Gastrocnemius medialis (tissue), 4 donors: ENCODE results near the gene CELSR2. TPM values are rescaled to one million over a fixed set of nuclear protein-coding genes. Genes with fewer than 3 reads are reported as not detected.
"Not testable (repeated sequence)": the region's sequence is repeated elsewhere in the genome, so short reads cannot be mapped to it uniquely, and the experiment has no call there.

Source experiments
- ATAC-seq, 2 donors: fragments of 150-250 bp; one replicate each; pipeline ENCODE4 v1.9.1; 2016
- DNase-seq, 2 donors: peaks; one replicate each; pipeline ENCODE4 v3.0.0-alpha.2; 2019
- H3K27ac ChIP-seq, 4 donors: fragments of 200-600 bp; sonication (generic); 1 replicate in 1 of 4; 2 replicates in 3 of 4; pipeline ENCODE4 v1.5.1; 2016 to 2018; ENCODE audit warnings: mild to moderate bottlenecking in 2 of 4, moderate library complexity in 1 of 4
- H3K27me3 ChIP-seq, 3 donors: fragments of 200-600 bp; sonication (generic) in 2 of 3; 1 replicate in 1 of 3; 2 replicates in 2 of 3; pipeline versions ENCODE4 v1.5.1 to v1.6.0; 2016 to 2019; ENCODE audit warnings: mild to moderate bottlenecking in 1 of 3, moderate library complexity in 1 of 3
- H3K36me3 ChIP-seq, 2 donors: fragments of 200-600 bp; sonication (generic) in 1 of 2; one replicate each; pipeline ENCODE4 v1.5.1; 2017 to 2018
- H3K4me1 ChIP-seq, 2 donors: fragments of 200-600 bp; sonication (generic) in 1 of 2; one replicate each; pipeline ENCODE4 v1.5.1; 2016 to 2017; ENCODE audit warnings: mild to moderate bottlenecking in 2 of 2
- H3K4me3 ChIP-seq, 4 donors: fragments of 200-600 bp; sonication (generic) in 3 of 4; 1 replicate in 1 of 4; 2 replicates in 3 of 4; pipeline ENCODE4 v1.5.1; 2016 to 2019; ENCODE audit warnings: mild to moderate bottlenecking in 2 of 4
- H3K9me3 ChIP-seq, 3 donors: fragments of 200-600 bp; sonication (generic) in 2 of 3; 1 replicate in 1 of 3; 2 replicates in 2 of 3; pipeline ENCODE4 v1.5.1; 2016 to 2019
- CTCF ChIP-seq, 5 experiments: fragments of 450-650 bp in 3 of 5; fragments of 200-600 bp in 2 of 5; sonication (generic) in 2 of 5; IDR thresholded peaks in 4 of 5; conservative IDR thresholded peaks in 1 of 5; 1 replicate in 4 of 5; 2 replicates in 1 of 5; pipeline ENCODE4 v1.5.1; 2016 to 2019; ENCODE audit warnings: antibody characterized with exemption in 5 of 5, mild to moderate bottlenecking in 3 of 5, moderate library complexity in 3 of 5
- POLR2A ChIP-seq, 2 donors: fragments of 450-650 bp; IDR thresholded peaks; one replicate each; pipeline ENCODE4 v1.6.1; 2017; ENCODE audit warnings: antibody characterized with exemption in 2 of 2, mild to moderate bottlenecking in 2 of 2, moderate library complexity in 2 of 2
- in situ Hi-C, 4 donors: fragments of 200-750 bp; cut with MboI; loops; one replicate each; pipeline versions ENCODE4 v1.15.0 to v1.8.0; 2017; ENCODE audit warnings: low sequenced_read_pairs in 4 of 4
- intact Hi-C: fragments of 100-400 bp; cut with DNase I; formaldehyde crosslinking; loops from one replicate; pipeline ENCODE4 v1.15.1; 2023; ENCODE audit warnings: low total_unique reads
- total RNA-seq, 4 donors: library from RNA; depleted of rRNA; stranded (reverse); fragments of >200 nt; gene quantifications; one replicate each; pipeline versions ENCODE4 v1.1.0 to v1.2.3, GENCODE V29; 2016

The CELSR2 gene
- total RNA-seq, 4 donors from 2014 or later: 5.8 to 12.5 (median 7.9) TPM

GRCh38 chr1:109281680-109282496, 32.5 kb downstream of the CELSR2 start:
- in situ Hi-C loops: loop anchor here in 1 of 4 donors (10.0 to 25.0 kb wide), 2 partner anchors 113 to 255 kb away; partner anchors contain the start of genes GNAI3, GPR61 and SORT1
- DNase-seq (no peak), ATAC-seq (no peak)
- TF ChIP-seq POLR2A (IDR thresholded peaks at IDR 0.05): no peak
- no peak overlapping the region for H3K27ac ChIP-seq
- H3K4me1 ChIP-seq: peaks cover 18 to 19% of the 10 kb centered on the region in 2 donors
- H3K9me3 ChIP-seq: no peaks in the 10 kb centered on the region
- H3K27me3 ChIP-seq: no peaks in the 10 kb centered on the region
- H3K36me3 ChIP-seq: no peaks in the 10 kb centered on the region
- intact Hi-C loops: no loop called here
- H3K4me3 ChIP-seq: no peak overlapping the region

GRCh38 chr1:109282497-109282951, 33.2 kb downstream of the CELSR2 start:
- ATAC-seq (no peak), DNase-seq (no peak)
- intact Hi-C loops: no loop called here
- Histone ChIP-seq H3K36me3 (no peaks in the 10 kb centered on the region), H3K27me3 (no peaks in the 10 kb centered on the region), H3K4me3 (peak overlapping the region; percentile 64 to 72 (median 64)), H3K9me3 (no peaks in the 10 kb centered on the region), H3K27ac (peak overlapping the region; percentile 79 to 93 (median 86)), H3K4me1 (peaks cover 13 to 19% of the 10 kb centered on the region in 2 donors)
- TF ChIP-seq CTCF (IDR thresholded peaks at IDR 0.05 in 4 of 5, conservative IDR thresholded peaks at IDR 0.05 in 1 of 5) (no peak), POLR2A (IDR thresholded peaks at IDR 0.05) (no peak)
- in situ Hi-C loops: loop anchor here in 1 of 4 donors (10.0 to 25.0 kb wide), 2 partner anchors 112 to 255 kb away; partner anchors contain the start of genes GNAI3, GPR61 and SORT1

- Histone ChIP-seq H3K4me3 (peak within 1 kb of the TSS; percentile 64 to 72 (median 64)), H3K27me3 (no peaks in the 10 kb centered on the region), H3K4me1 (peaks cover 13 to 19% of the 10 kb centered on the region in 2 donors), H3K36me3 (no peaks in the 10 kb centered on the region), H3K27ac (peak within 1 kb of the TSS; percentile 79 to 93 (median 86)), H3K9me3 (no peaks in the 10 kb centered on the region)
- ATAC-seq: peak; percentile 94 to 98
- peak; percentile 95 to 96 for DNase-seq
- intact Hi-C loops: no loop called here
- TF ChIP-seq POLR2A (IDR thresholded peaks at IDR 0.05) (peak; percentile 66 to 68), CTCF (IDR thresholded peaks at IDR 0.05 in 4 of 5, conservative IDR thresholded peaks at IDR 0.05 in 1 of 5) (peak in 4 of 5 experiments; percentile 43 to 71 (median 59))
- in situ Hi-C loops: loop anchor here in 1 of 4 donors (10.0 to 25.0 kb wide), 2 partner anchors 112 to 254 kb away; partner anchors contain the start of genes GNAI3, GPR61 and SORT1
Observed at GRCh38 chr1:109282952-109283747, 33.8 kb downstream of the CELSR2 start, which contains the start of gene PSRC1. Gene PSRC1, minus strand, starts transcription at chr1:109283145.

GRCh38 chr1:109283748-109284600, 34.6 kb downstream of the CELSR2 start:
- peaks cover 13 to 19% of the 10 kb centered on the region in 2 donors for H3K4me1 ChIP-seq
- no peaks in the 10 kb centered on the region for H3K9me3 ChIP-seq
- H3K4me3 ChIP-seq: peak overlapping the region; percentile 64 to 72 (median 64)
- H3K27me3 ChIP-seq: no peaks in the 10 kb centered on the region
- intact Hi-C loops (loop anchor here (2.0 kb wide), 1 partner anchor 15 kb away; no protein-coding TSS in a partner anchor), in situ Hi-C loops (loop anchor here in 1 of 4 donors (10.0 to 25.0 kb wide), 2 partner anchors 111 to 253 kb away; partner anchors contain the start of genes GNAI3, GPR61 and SORT1)
- H3K36me3 ChIP-seq: no peaks in the 10 kb centered on the region
- H3K27ac ChIP-seq: peak overlapping the region; percentile 79 to 93 (median 86)
- ATAC-seq (no peak), DNase-seq (no peak)
- TF ChIP-seq POLR2A (IDR thresholded peaks at IDR 0.05): no peak
- TF ChIP-seq CTCF (IDR thresholded peaks at IDR 0.05 in 4 of 5, conservative IDR thresholded peaks at IDR 0.05 in 1 of 5): no peak

GRCh38 chr1:109286762-109287161, 37.4 kb downstream of the CELSR2 start:
- DNase-seq, H3K36me3 ChIP-seq, H3K27ac ChIP-seq, H3K27me3 ChIP-seq, H3K4me3 ChIP-seq, H3K9me3 ChIP-seq, intact Hi-C loops, ATAC-seq: not testable (repeated sequence)
- in situ Hi-C loops: loop anchor here in 2 of 4 donors (5.0 to 25.0 kb wide), 3 partner anchors 108 to 251 kb away; partner anchors contain the start of genes GNAI3 (in 1 of the 2), GPR61 (in 1 of the 2) and SORT1 (in 1 of the 2)
- peaks cover 13 to 19% of the 10 kb centered on the region in 2 donors for H3K4me1 ChIP-seq
